GM18507 (cell line): ENCODE data around the gene EXOC8.

Experiments
- DNase-seq: peaks from one replicate; pipeline ENCODE4 v3.0.0; 2011; ENCODE audit warnings: low read depth; ENCODE audit not compliant: insufficient read length; ENCODE audit errors: extremely low spot score
- FAIRE-seq: peaks from 2 replicates; lab custom pipeline; 2011; peaks lifted over from hg19 to GRCh38; lab: Jason Lieb, UNC

The EXOC8 gene, protein sequence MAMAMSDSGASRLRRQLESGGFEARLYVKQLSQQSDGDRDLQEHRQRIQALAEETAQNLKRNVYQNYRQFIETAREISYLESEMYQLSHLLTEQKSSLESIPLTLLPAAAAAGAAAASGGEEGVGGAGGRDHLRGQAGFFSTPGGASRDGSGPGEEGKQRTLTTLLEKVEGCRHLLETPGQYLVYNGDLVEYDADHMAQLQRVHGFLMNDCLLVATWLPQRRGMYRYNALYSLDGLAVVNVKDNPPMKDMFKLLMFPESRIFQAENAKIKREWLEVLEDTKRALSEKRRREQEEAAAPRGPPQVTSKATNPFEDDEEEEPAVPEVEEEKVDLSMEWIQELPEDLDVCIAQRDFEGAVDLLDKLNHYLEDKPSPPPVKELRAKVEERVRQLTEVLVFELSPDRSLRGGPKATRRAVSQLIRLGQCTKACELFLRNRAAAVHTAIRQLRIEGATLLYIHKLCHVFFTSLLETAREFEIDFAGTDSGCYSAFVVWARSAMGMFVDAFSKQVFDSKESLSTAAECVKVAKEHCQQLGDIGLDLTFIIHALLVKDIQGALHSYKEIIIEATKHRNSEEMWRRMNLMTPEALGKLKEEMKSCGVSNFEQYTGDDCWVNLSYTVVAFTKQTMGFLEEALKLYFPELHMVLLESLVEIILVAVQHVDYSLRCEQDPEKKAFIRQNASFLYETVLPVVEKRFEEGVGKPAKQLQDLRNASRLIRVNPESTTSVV

DNA sequence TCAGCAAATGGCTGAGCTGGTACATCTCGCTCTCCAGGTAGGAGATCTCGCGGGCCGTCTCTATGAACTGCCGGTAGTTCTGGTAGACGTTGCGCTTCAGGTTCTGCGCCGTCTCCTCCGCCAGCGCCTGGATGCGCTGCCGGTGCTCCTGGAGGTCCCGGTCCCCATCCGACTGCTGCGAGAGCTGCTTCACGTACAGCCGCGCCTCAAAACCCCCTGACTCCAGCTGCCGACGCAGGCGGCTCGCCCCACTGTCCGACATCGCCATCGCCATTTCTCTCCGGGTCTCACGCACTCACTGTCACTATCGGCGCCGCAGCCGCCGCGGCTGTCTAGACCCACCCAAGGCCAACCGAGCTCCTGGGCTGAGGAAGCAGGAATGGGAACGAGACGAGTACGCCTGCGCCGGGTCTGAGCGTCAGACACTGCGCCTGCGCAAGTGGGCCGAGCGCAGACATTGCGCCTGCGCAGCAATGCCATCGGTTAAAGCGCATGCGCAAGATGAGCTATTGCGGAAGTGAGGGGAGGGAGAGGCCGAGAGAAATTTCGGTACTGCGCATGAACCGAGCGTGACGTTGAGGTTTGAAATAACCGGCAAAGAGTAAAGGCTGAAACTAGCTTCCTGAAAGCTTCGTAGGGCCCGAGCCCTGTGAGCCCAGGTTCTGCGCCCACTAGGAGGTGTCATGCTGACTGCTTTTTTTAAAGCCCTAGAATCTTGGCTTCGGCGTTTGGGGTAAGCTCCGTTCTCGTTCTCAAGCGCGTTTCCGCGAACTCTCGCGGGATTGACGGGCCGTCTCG lies at the start of gene EXOC8:
Gene EXOC8, minus strand, starts transcription at position 381 of the 798 bp plus-strand sequence. Its CDS starts 107 bp downstream, at position 274.
- DNase-seq (peak; percentile 96), FAIRE-seq (peak; percentile 96)

DNA sequence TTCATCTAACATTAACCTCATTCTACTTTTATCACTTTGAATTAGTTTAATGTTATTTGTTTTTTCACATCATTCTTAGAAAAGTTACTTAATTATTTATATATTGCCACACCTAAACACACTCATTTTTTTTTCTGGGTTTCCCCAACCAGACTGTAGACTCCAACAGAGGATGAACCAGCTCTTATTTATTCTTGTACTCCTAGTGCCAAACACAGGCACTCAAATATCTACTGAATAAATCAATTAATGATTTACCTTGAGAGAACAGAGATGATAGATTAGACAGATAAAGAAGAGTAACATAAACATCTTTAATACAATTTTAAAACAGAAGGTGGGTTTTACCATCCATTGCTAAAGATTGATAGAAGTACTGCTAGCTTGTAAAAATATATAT lies 48.8 kb upstream of the EXOC8 start:
- DNase-seq (no peak), FAIRE-seq (no peak)

DNA sequence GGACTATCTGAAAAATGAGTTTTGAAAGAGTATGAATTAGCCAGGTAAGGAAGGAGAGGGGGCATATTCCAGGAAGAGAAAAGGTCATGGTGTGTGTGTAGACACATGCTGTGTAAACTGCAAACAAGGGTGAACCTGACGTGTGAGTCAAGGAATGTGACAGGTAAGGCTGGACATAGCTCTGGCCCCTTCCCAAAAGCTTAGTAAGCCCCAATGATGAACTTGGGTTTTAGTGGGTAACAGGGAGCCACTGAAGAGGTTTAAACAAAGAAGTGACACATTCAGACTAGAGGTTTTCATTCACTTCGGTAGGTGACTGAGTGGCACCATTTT lies 47.7 kb upstream of the EXOC8 start:
- no peak for FAIRE-seq
- DNase-seq, result no peak

DNA sequence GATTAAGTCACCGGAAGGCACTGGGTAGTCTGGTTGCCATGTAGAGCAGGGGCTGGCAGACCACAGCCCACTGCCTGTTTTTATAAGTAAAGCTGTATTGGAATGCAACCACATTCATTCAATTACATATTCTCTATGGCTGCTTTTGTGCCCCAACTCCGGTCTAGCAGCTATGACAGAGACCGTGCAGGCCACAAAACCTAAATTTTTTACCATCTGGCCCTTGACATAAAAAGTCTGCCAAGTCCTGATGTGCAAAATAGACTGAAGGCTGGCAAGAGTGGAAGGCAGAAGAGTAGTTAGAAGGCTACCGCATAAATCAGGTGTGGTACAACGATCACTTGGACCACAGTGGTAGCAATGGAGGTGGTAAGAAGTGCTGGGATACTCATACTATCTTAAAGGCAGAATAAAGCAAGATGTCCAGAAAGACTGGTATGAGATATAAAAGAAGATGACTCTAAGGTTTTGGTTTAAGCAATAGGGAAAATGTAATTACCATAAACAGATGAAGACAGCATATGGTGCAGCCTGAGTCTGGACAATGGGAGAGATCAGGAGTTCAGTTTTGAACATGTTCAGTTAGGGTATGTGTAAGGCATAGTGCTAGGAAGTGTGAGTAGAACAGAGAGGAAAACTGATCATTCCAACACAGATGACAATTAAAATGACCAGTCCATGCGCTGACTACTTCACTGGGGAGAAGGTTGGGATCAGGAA lies 47.2 kb upstream of the EXOC8 start:
- FAIRE-seq (no peak), DNase-seq (no peak)

DNA sequence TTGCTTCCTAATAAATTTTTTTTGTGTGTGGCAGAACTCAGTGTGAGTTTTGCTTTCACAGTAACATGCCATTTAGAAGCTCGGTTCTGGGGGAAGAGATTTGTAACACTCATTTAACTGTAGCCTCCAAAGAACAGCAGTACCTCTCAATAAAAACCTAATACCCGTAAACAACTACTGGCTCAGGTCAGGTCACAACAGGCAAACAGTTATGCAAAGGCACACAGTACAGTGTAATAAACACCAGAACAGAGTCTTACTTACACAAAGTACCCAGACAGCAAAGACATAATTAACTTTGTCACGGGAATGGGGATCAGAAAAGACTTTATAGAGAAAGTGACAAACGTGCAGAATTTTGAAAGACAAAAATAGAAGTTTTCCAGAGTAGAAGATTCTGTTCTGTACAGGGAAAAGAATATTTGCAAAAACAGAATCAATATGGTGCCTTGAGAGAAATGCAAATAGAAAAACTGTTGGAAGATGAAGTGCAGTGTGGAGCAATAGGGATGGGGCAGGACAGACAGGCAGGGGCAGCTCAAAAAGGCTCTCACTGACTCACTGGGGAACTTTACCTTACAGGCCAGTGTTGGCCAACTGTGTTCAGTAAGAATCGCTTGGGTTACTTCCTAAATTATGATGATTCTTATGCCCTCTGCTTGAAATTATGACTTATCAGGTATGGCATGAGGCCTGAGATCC lies 45.7 kb upstream of the EXOC8 start:
- FAIRE-seq (no peak), DNase-seq (no peak)

DNA sequence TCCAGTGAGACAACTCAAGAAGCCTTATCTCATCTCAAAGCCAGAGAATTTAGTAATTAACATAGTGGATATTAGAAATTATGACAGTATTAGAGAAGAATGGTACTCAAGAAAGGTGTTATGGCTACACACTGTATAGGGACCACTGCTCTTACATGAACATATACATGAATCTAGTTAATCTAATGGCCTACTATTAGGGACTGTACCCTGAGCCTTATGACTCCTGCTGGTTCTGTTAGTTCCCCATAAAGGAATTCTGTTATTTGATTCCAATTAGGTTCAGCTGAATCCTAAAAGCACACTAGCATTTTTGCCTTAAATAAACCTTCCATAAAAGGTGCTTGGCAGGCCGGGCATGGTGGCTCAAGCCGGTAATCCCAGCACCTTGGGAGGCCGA lies 44.8 kb upstream of the EXOC8 start:
- FAIRE-seq (no peak), DNase-seq (no peak)

DNA sequence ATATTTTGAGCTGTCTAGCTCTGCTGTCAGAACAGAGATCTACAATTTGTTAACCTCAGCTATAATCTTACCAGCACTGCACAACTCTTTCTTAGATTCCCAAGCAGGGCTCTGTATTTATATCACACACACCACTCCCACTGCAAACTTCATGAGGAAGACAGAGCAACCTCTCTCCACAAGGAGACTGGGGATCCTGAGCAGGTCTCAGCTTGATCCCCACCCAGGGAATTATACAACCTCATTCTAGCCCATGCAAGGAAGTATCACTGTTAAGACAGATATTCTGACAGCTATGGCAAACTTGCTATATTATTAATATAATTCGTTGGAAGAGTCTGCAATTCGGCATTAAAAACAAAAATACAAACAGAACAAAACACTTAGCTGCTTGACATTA lies 44.1 kb upstream of the EXOC8 start:
- no peak for DNase-seq
- no peak for FAIRE-seq

DNA sequence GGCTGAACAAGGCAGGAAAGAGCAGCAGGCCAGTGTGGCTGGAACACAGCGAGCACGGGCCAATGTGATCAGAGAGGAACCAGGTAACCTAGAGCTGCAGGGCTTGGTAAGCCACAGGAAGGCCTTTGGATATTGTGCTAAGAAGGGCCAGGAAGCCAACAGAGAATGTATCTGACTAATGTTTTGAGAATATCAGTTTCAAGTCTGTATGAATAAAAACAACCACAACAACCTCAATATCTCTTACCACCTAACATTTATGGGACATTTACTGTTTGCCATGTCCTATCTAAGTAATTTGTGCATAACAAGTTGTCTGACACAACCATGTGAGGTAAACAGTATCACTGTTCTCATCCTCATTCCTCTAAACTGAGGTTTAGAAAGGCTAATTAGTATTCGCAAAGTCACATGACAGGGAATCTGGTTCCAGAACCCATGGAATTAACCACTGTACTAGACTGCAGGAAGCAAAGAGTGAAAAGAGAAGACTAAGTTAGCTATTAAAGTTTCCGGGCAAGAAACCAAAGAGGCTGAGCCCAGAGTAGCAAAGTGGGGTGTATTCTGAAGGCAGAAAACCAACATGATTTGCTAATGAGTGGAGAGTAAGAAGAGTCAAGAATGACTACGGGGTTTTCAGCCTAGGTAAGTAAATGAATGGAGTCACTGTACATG lies 39.4 kb upstream of the EXOC8 start:
- DNase-seq (no peak), FAIRE-seq (peak; percentile 72)

DNA sequence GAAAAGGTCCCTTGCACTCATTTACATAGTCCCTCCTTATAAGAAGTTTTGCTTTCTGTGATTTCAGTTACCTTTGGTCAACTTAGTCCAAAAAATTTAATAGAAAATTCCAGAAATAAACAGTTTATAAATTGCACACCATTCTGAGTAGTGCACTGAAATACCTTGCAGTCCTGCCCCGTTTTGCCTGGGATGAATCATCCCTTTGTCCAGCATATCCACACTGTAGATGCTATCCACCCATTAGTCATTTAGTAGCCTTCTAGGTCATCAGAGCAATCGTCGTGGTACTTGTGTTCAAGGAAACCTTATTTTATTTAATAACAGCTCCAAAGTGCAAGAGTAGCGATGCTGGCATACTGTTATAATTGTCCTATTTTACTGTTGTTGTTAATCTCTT lies 38.4 kb upstream of the EXOC8 start:
- FAIRE-seq, result no peak
- DNase-seq, result no peak

DNA sequence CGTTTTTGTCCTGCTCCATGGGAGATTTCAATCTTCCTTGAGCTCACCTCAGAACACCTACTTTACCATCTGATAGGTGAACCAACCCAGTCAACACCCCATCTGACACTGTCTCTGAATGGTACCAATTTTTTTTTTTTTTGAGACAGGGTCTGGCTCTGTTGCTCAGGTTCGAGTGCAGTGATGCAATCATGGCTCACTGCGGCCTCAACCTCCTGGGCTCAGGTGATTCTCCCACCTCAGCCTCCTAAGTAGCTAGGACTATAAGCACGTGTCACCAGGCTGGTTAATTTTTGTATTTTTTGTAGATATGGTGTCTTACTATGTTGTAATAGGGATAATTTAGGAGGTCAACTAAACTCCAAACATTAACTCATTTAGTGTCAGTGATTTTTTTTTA lies 36.7 kb upstream of the EXOC8 start:
- no peak for FAIRE-seq
- no peak for DNase-seq

DNA sequence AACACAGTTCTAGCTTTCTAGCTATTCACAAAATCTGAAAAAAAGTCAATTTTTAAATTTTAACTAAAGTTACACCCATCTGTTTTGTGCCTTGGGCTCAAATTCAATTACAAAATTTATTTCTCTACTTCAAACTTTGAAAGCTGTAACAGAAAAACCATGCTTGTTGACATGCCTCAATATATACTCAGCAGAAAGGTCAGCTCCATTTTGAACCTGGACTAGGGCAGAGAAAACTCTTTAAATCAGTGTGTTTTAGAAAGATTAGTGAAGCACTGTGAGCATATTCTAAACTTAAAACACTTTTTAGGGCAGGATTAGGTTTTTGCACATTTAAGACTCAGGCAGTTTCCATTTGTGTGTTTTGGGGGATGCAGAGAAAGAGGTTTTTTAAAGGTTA lies 34.8 kb upstream of the EXOC8 start:
- FAIRE-seq, result no peak

DNA sequence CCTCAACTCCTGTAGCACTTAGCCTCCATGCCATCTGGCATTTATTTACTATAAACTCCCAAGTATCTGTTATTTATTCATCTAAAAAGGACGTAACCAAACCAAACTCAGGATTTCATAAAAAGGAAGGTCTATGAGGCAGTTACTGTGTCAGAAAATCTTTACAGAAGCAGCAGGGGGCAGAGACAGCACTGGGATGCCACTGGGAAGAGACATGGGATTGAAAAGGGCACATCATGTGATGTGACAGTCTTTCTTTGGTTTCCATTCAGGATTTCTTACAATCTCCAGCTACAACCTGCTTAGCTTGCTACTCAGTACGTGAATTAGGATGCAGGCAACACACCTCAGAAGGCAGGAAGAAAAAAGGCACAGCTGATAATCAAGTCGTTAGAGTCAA lies 31.6 kb upstream of the EXOC8 start:
- FAIRE-seq, result no peak

More for the DNA sequence above, 34.8 kb upstream of the EXOC8 start:
- no peak for DNase-seq

DNA sequence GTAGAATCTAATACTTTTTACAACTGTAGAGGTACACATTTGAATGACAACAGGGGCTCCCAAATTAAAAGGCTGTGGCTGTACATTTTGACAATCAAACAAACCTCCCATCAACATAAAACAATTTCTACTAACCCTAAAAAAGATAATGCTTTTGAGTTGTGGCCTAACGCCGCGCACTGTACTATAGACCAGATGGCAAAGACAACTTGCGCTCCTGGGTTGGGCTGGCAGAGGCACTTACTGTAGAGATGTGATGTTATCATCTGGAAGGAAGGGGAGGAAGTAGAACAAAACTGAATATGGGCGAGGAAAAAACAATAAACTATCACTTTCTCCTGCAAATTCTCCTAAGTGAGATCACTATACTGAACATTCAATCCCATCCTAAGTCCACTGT lies 26.5 kb upstream of the EXOC8 start:
- DNase-seq (no peak), FAIRE-seq (no peak)

More for the DNA sequence above, 31.6 kb upstream of the EXOC8 start:
- DNase-seq, result no peak

DNA sequence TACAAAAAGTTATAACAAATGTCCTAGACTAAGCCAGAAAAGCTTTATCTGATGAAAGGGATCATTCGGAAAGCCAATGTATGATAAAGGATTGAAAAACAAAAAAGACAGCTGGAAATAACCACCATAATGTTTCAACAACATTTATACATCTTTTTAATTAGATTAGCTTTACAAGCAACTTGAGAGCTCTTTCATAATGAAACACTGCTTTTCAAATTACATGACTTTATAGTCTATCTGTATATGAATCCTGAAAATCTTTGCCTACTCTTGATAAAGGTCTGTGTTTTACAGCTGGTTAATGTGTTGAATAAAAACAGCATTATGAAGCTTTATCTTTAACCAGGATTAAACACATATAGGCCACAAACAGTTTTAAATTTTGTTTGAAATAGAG lies 26.0 kb upstream of the EXOC8 start:
- FAIRE-seq (no peak), DNase-seq (no peak)

DNA sequence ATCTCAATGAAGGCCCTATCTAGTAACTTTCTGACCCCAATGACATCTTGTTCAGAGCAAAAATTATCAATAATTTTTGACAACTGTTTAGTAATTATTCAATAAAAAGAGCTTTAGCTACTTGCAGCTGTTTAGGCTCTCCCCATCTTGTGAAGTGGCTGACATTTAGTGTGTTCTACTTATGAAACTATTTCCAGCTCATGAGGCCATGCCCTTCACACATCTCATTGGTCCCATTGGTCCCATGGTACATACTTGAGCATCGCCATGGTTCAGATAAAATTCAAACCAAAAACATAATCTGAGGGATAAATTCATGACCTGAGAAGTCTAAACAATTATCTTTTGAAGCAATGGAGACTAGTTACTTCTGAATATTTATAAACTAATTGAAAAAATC lies 24.7 kb upstream of the EXOC8 start:
- no peak for FAIRE-seq
- DNase-seq, result no peak

DNA sequence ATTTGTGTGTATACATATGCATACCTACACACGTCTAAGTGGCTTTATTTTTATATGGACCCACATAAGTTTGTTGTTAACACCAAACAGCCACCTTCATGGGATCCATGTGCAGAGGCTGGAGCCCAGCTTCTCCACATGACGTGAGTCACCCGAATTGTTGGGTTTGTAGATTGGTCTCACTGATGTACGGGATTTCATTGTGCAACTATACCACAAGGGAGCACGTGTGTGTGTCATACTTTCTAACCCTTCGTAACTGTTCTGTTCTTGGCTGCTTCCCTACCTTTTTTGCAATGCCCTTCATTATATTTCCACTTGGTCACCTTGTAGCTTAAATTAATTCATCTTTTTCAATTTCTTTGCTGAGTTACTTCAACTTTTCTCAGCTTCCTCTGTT lies 21.5 kb upstream of the EXOC8 start:
- DNase-seq, result no peak
- FAIRE-seq, result no peak

DNA sequence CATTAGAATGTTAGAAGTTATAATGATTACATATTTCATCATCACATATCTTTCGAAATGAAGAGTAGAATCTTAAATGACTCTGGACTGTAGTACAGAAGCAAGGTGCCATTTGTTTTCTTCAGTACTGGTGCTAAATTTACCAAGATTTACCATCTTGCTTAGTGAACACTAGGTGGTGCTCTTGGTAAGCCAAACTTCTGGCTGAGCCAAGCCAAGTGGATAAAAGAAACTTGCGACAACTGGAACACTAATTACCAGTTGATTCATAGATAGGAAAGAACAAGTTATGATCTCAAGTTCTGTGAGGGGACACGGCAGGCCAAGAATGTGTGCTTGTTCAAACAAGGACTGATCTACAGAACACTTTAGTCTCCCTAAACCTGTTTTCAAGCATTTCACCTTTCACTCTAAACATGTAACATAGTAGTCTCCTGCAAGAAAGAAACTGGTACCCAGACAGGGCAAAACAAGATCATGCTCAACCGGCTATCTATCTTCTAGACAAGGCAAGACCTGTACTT lies 20.2 kb upstream of the EXOC8 start:
- peak; percentile 26 for DNase-seq
- FAIRE-seq, result peak; percentile 87

DNA sequence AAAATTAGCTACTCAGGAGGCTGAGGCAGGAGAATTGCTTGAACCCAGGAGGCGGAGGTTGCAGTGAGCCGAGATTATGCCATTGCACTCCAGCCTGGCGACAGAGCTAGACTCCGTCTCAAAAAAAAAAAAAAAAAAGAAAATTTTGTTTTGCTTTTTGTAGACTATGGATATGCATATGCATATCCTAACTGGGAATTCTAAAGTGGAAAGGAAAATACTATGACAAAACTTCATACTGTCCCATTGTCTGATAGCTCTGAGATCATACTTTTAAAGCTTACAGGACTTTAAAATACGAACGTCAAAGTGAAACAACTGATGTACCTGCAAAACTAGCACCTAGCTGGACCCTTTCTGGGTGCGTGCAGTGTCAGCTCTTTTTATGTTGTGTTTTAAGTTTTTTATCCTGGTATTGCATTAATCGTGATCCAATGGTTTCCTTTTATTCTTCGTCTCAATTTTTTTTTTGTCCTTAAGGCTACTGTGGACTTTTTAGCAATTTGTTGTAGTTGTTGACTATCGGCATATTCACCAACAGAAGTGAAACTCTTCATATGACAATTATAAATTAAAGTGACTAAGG lies 19.6 kb upstream of the EXOC8 start:
- FAIRE-seq (no peak), DNase-seq (no peak)
